Stimulated activated CD8-positive, alpha-beta memory T cell treated with anti-CD3 and anti-CD28 coated beads, Interleukin-7, amount 100 ng/mL, for 24 hours (primary cell): Measurements from ENCODE around the gene TNFAIP2.
"Not testable (repeated sequence)": the region's sequence is repeated elsewhere in the genome, so short reads cannot be mapped to it uniquely, and the experiment has no call there.

Experiments
- DNase-seq: peaks from one replicate; pipeline ENCODE4 v3.0.0-alpha.2; 2020; ENCODE audit warnings: low read depth

Gene TNFAIP2

GRCh38 chr14:103107941-103108748 lies 15.1 kb upstream of the TNFAIP2 start:
- DNase-seq: no peak

GRCh38 chr14:103108749-103109207 lies 14.5 kb upstream of the TNFAIP2 start:
- no peak for DNase-seq

- no peak for DNase-seq
Measured at GRCh38 chr14:103109535-103110441, 13.5 kb upstream of the TNFAIP2 start.

DNA sequence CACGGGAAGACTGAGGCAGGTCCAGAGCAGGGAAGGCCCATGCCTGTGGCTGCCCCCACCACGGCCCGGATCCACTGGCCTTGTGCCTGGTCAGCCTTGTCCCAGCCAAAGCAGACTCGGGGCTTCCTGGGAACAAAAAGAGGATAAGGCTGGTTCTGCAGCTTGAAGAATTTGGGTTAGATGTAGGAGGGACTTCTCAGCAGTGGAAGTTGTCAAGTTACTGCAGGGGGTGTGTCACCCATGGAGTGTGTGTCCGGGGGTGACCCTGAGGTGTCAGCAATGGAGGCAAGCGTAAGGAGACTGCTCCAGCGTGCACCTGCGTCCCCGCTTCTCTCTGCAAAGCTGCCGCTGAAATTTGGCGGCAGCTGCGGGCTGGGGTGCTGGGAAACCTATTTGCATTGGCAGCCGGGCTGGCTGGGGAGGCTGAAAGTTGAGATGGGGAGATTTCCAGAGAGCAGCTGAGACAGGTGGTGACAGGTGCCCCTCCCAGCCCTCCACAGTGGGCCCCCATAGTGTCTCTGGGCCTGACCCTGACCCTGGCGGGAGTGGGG lies 12.5 kb upstream of the TNFAIP2 start:
- DNase-seq: no peak

DNA sequence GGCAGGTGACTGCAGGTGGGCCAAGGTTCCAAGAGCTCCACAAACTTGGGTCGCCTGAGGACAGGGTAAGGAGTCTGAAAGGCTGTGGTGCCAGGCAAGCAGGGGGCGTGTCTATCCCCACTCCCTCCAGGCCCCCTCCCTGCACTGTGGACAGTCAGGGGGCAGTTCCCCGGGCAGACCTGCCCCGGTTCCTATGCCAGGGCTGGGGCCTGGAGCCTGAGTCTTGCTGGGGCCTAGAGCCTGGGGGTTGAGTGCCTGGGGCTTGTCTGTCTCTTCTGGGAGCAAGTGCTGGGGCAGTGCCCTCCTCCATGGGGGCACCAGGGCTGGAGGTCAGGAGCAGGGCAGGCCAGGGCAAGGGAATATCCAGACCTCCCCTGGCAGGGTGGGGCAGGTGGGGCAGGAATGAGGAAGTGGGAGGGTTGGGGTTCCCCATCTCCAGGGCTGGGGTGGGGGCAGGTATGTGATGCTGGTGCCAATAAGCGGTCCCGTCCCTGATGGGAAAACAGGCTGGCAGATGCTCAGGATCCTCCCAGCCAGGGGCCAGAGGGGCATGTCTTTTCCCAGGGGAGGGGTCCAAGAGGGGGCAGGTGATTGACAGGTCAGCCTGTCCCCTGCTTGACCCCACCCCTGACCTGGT lies 11.9 kb upstream of the TNFAIP2 start:
- no peak for DNase-seq

- DNase-seq: no peak
Measured at GRCh38 chr14:103112400-103113243, 10.6 kb upstream of the TNFAIP2 start.

DNA sequence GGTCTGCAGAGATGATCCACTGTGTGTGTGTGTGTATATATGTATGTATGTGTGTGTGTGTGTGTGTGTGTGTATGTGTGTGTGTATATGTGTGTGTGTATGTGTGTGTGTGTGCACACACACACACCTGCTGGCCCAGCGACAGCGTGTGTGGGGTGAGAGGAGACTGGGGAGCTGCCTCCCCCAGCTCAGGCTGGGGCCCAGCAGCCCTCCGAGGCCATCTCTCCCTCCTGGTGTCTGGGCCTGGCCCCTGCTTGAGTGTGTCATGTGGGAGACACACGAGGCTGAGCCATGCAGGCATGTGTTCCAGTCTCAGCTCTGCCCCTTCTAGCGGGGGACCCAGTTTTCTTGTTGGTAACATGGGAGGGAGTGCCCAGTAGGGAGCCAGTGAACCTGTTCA lies 10.0 kb upstream of the TNFAIP2 start:
- no peak for DNase-seq

GRCh38 chr14:103113774-103114173 lies 9.5 kb upstream of the TNFAIP2 start:
- no peak for DNase-seq

- DNase-seq: not testable (repeated sequence)
Measured at GRCh38 chr14:103115086-103115679, 8.1 kb upstream of the TNFAIP2 start.

- DNase-seq: no peak
Measured at GRCh38 chr14:103115845-103116572, 7.3 kb upstream of the TNFAIP2 start.

DNA sequence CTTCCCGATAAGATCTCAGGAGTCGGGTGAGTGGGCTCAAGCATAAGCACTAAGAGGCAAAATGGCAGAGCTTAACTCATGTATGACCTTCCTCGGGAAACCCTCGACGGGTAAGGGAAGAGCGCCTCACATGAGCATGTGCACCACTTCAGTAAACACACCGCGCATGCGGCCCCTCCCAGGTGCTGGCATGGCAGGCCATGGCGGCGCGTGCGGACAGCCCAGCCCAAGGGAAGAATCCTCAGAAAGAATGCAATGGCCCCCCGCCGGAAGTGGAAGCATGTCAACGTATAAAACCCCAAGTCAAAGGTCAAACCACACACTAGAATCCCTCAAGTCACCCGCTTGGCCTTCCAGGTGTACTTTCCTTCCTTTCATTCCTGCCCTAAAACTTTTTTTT lies 6.6 kb upstream of the TNFAIP2 start:
- DNase-seq: no peak

GRCh38 chr14:103117499-103117898 lies 5.8 kb upstream of the TNFAIP2 start:
- not testable (repeated sequence) for DNase-seq

- DNase-seq: no peak
Measured at GRCh38 chr14:103118018-103118662, 5.1 kb upstream of the TNFAIP2 start.

- DNase-seq: no peak
Measured at GRCh38 chr14:103118663-103119404, 4.4 kb upstream of the TNFAIP2 start.

DNA sequence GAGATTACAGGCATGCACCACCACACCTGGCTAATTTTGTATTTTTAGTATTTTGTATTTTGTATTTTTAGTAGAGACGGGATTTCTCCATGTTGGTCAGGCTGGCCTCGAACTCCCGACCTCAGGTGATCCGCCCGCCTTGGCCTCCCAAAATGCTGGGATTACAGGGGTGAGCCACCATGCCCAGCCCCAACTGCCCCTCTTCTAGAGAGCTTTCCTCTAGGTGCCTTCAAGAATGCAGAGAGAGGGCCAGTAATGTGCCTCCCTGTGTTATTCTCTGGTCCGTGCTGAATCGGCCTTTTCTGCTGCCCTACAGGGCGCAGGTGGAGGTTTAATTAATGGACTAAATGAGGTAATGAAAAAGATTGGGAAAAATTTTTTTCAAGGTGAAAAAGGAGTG lies 3.7 kb upstream of the TNFAIP2 start:
- not testable (repeated sequence) for DNase-seq

DNA sequence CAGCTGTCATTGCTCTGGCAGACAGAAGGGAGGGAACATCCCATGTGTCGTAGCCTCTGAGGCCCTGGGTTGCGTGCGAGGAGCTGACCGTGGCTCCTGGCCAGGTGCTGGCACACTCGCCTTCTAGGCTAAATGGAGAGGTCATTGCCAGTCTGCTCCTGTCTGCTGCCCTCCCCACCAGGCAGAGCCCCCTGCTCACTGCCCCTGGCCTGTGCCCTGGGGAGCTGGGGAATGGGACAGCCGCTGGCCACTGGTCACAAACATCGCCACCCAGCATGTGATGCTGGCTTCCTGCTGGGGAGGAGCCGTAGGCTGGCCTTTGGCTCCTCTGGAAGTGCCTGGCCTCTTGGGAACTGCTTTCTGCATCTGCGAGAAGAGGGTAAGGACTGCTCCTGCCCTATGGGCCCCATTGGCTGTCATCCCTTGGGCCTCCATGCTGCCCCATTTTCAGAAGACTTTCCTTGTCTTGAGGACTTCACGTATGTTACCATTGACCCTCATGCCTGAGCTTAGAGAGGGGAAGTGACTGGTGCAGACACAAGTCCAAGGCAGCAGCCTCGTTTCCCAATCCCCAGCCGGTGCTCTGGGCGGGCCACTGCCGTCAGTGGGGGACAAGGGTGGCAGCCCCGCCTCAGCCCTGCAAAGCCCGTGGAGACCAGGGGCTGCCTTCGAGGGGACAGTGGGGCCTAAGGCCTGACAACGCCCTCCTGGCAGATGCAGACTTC lies 2.0 kb upstream of the TNFAIP2 start:
- no peak for DNase-seq

GRCh38 chr14:103121846-103122584 lies 1.2 kb upstream of the TNFAIP2 start:
- no peak for DNase-seq

- DNase-seq: no peak
Measured at GRCh38 chr14:103122585-103122946, 695 bp upstream of the TNFAIP2 start.
